K562 (cell line): ENCODE results near the gene DPM2. TPM values are rescaled to one million over a fixed set of nuclear protein-coding genes. Genes with fewer than 3 reads are reported as not detected.

Experiments used
- ATAC-seq: fragments of 200-7000 bp; cut with Tn5 transposase; 3 replicates; pipeline ENCODE4 v1.9.1; 2020; ENCODE audit warnings: moderate library complexity
- BruUV-seq: library from RNA; stranded (reverse); fragments of 400-500 nt; replicated peaks from 2 replicates; lab custom pipeline; 2021; lab: Mats Ljungman, UMichigan
- CTCF ChIA-PET: fragments of 300-600 bp; formaldehyde crosslinking; extraction: SDS; loops from one replicate; lab custom pipeline; 2021; ENCODE audit warnings: low intra/inter-chr PET ratio; lab: Yijun Ruan, JAX
- POLR2A ChIA-PET: fragments of 300-600, 350-650 bp; sonication (Branson Sonifier 250); formaldehyde crosslinking; extraction: SDS; loops from one replicate; lab custom pipeline; 2021; ENCODE audit warnings: antibody characterized with exemption, inconsistent platforms; lab: Yijun Ruan, JAX
- DNase-seq, 4 experiments: peaks; one replicate each; pipeline versions ENCODE4 v3.0.0 to v3.0.0-alpha.2; 2011 to 2018; ENCODE audit warnings: low spot score in 3 of 4, mixed read lengths in 3 of 4; ENCODE audit errors: extremely low read depth in 1 of 4
- FAIRE-seq: peaks from 2 replicates; lab custom pipeline; 2011; peaks lifted over from hg19 to GRCh38; lab: Jason Lieb, UNC
- H2AFZ ChIP-seq: 2 replicates; pipeline ENCODE4 v1.6.0; 2011; ENCODE audit warnings: low read depth, low read length, control low read depth, inconsistent platforms
- H3K27ac ChIP-seq: fragments of 200-600 bp; 3 replicates; pipeline ENCODE4 v1.8.0; 2011; ENCODE audit warnings: low read depth, mild to moderate bottlenecking, control low read depth, inconsistent platforms, low read length, moderate library complexity, mixed read lengths; ENCODE audit errors: extremely low read depth
- H3K27me3 ChIP-seq, 2 experiments: fragments of 300-600 bp in 1 of 2; 2 replicates in 1 of 2; 3 replicates in 1 of 2; pipeline versions ENCODE4 v1.6.0 to v1.8.0; 2011; ENCODE audit warnings: inconsistent platforms in 2 of 2, low read length in 2 of 2, mild to moderate bottlenecking in 1 of 2, mixed read lengths in 1 of 2, moderate library complexity in 1 of 2; ENCODE audit not compliant: control insufficient read depth in 2 of 2, insufficient read depth in 2 of 2
- H3K36me3 ChIP-seq: fragments of 300-600 bp; 3 replicates; pipeline ENCODE4 v1.8.0; 2011; ENCODE audit warnings: mild to moderate bottlenecking, low read length, inconsistent platforms; ENCODE audit not compliant: control insufficient read depth, insufficient read depth
- H3K4me1 ChIP-seq, 2 experiments: fragments of 200-600 bp in 1 of 2; replicated peaks in 1 of 2; 2 replicates in 1 of 2; 3 replicates in 1 of 2; pipeline versions ENCODE4 v1.5.1 to v1.8.0; 2011; ENCODE audit warnings: inconsistent platforms in 2 of 2, low read length in 2 of 2, mild to moderate bottlenecking in 1 of 2, mixed read lengths in 1 of 2, moderate library complexity in 1 of 2; ENCODE audit not compliant: control insufficient read depth in 2 of 2, insufficient read depth in 2 of 2
- H3K4me2 ChIP-seq: 2 replicates; pipeline ENCODE4 v1.6.1; 2011; ENCODE audit warnings: low read length, control low read depth, inconsistent platforms, mixed read lengths; ENCODE audit not compliant: insufficient read depth
- H3K4me3 ChIP-seq: fragments of 200-600 bp; sonication (generic), shearing (Covaris generic); 2 replicates; pipeline ENCODE4 v1.5.1; 2016; ENCODE audit warnings: control low read depth, inconsistent platforms
- H3K79me2 ChIP-seq: fragments of 200-600 bp; 3 replicates; pipeline ENCODE4 v1.8.0; 2011; ENCODE audit warnings: low read length, inconsistent platforms; ENCODE audit not compliant: control insufficient read depth, insufficient read depth
- H3K9ac ChIP-seq, 2 experiments: 2 replicates each; pipeline versions ENCODE4 v1.6.0 to v1.6.1; 2011; ENCODE audit warnings: low read depth in 2 of 2, low read length in 2 of 2, control low read depth in 1 of 2, inconsistent platforms in 1 of 2, mild to moderate bottlenecking in 1 of 2, mixed read lengths in 1 of 2; ENCODE audit not compliant: insufficient read depth in 1 of 2
- H3K9me1 ChIP-seq: one replicate; pipeline ENCODE4 v1.6.0; 2011; ENCODE audit warnings: inconsistent platforms, mild to moderate bottlenecking, low read length, moderate library complexity; ENCODE audit not compliant: control insufficient read depth, insufficient read depth
- H3K9me3 ChIP-seq: replicated peaks from 2 replicates; pipeline ENCODE4 v1.5.1; 2011; ENCODE audit warnings: low read depth, low read length, inconsistent platforms; ENCODE audit not compliant: control insufficient read depth, insufficient read depth
- H4K20me1 ChIP-seq: replicated peaks from 2 replicates; pipeline ENCODE4 v1.6.1; 2011; ENCODE audit warnings: low read length, inconsistent platforms, mixed read lengths; ENCODE audit not compliant: control insufficient read depth, insufficient read depth
- CREB3L1 ChIP-seq: fragments of 450-650 bp; IDR thresholded peaks from 2 replicates; pipeline ENCODE4 v1.6.1; 2014; ENCODE audit warnings: low read depth, mild to moderate bottlenecking, moderate library complexity, borderline replicate concordance
- HNRNPK ChIP-seq: fragments of 200-400 bp; formaldehyde crosslinking; IDR thresholded peaks from one replicate; pipeline ENCODE4 v1.6.1; 2018; ENCODE audit warnings: mild to moderate bottlenecking, low read depth, low read length; ENCODE audit not compliant: poor library complexity, severe bottlenecking
- RBM15 ChIP-seq: fragments of 200-400 bp; formaldehyde crosslinking; IDR thresholded peaks from 2 replicates; pipeline ENCODE4 v1.6.1; 2018; ENCODE audit warnings: mild to moderate bottlenecking, low read length, moderate library complexity; ENCODE audit not compliant: insufficient read depth
- STAT5B ChIP-seq: fragments of 250-450 bp; sonication (Bioruptor Pico); IDR thresholded peaks from 2 replicates; pipeline ENCODE4 v1.8.0; 2021; ENCODE audit warnings: mild to moderate bottlenecking, inconsistent platforms
- TCF3 ChIP-seq: sonication (generic); formaldehyde crosslinking; IDR thresholded peaks from 2 replicates; pipeline ENCODE4 v1.4.0; 2020; ENCODE audit warnings: mild to moderate bottlenecking, missing genetic modification reagents
- TEAD4 ChIP-seq, 2 experiments: sonication (generic) in 1 of 2; formaldehyde crosslinking in 1 of 2; IDR thresholded peaks; 2 replicates each; pipeline versions ENCODE4 v1.6.1 to v1.8.0; 2012 to 2022; ENCODE audit warnings: borderline replicate concordance in 1 of 2, inconsistent platforms in 1 of 2, low read length in 1 of 2, mild to moderate bottlenecking in 1 of 2, missing genetic modification reagents in 1 of 2
- ZBTB34 ChIP-seq: fragments of 250-450 bp; sonication (Bioruptor Pico); IDR thresholded peaks from 2 replicates; pipeline ENCODE4 v1.8.0; 2021; ENCODE audit warnings: mild to moderate bottlenecking, moderate library complexity
- ZNF589 ChIP-seq: fragments of 200-800 bp; sonication (Bioruptor generic); IDR thresholded peaks from 2 replicates; pipeline ENCODE4 v1.6.1; 2016; ENCODE audit warnings: low read depth, missing genetic modification characterization, missing compliant biosample characterization
- WGBS: fragments of 100-300 bp; shearing (Covaris generic); methylation state at CpG from one replicate; pipeline ENCODE4 v1.1.6; 2016; ENCODE audit warnings: low coverage, mixed read lengths; ENCODE audit not compliant: insufficient coverage; ENCODE audit errors: missing lambda C conversion rate; 5-methylcytosine and 5-hydroxymethylcytosine counted together
- in situ Hi-C: fragments of 300-500 bp; cut with MboI; formaldehyde crosslinking; loops from 4 replicates; pipeline ENCODE4 v1.15.0; 2018; ENCODE audit warnings: inconsistent platforms, mixed read lengths
- intact Hi-C: fragments of 100-400 bp; cut with micrococcal nuclease; formaldehyde crosslinking; loops from 2 replicates; pipeline ENCODE4 v1.14.2; 2022
- polyA plus RNA-seq, 8 experiments: library from polyadenylated mRNA; depleted of rRNA in 4 of 8; stranded (reverse) in 5 of 8; unstranded in 3 of 8; fragments of >200 nt; fragmentation: Nextera tagmentation in 2 of 8; fragmentation: Illumina TruSeq in 1 of 8; extraction: Ambion mirVana in 2 of 8; extraction: Trizol in 1 of 8; gene quantifications; 2 replicates each; pipeline versions ENCODE4 v1.2.1 to v1.2.3, GENCODE V29; 2011 to 2014; ENCODE audit warnings: inconsistent platforms in 1 of 8, missing spikeins in 1 of 8
- total RNA-seq, 7 experiments: library from RNA; depleted of rRNA in 6 of 7; stranded (reverse); fragments of >200 nt in 6 of 7; fragmentation: Illumina TruSeq in 2 of 7; extraction: Trizol in 2 of 7; gene quantifications; 2 replicates each; pipeline versions ENCODE4 v1.2.1 to v1.2.3, GENCODE V29; 2011 to 2021; ENCODE audit warnings: low replicate concordance in 1 of 7
- TF ChIP-seq, protein P1 (sequence below): fragments of 450-650 bp; IDR thresholded peaks from 2 replicates; pipeline ENCODE4 v1.6.1; 2016; ENCODE audit warnings: mild to moderate bottlenecking

Gene DPM2
- total and polyA plus RNA-seq, 9 of the 15 experiments (the other 6 are each of a cell fraction or from before 2014, with no cell fraction given): 43.5 to 126 (median 71.1) TPM

DNA sequence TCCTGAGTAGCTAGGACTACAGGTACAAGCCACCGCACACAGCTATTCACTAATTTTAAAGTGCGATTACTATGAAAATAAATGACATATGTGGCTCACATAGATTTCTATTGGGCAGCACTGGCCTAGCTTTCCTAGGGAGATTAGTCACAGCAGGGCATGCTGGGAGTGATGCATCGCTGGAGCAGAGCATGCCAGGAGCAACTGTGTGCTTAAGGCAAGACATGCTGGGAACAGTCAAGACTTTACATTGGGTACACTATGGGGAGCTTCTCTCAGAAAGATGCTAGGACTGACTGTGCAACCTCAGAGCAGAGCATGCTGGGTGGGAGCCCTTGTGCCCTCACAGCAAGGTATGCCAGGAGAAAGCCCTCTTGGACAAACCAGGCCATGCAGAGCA, 47.6 kb downstream of the DPM2 start:
- no peak for DNase-seq
- Histone ChIP-seq H3K9me1 (no peaks in the 10 kb centered on the region), H3K4me1 (peaks cover 0 to 27% of the 10 kb centered on the region in 2 experiments; a peak in 3 of 5 replicates), H3K36me3 (peaks cover 79% of the 10 kb centered on the region), H3K9me3 (peaks cover 4% of the 10 kb centered on the region), H3K4me2 (no peak overlapping the region), H3K27me3 (no peaks in the 10 kb centered on the region), H3K9ac (no peak overlapping the region), H3K4me3 (no peak overlapping the region), H4K20me1 (no peaks in the 10 kb centered on the region), H3K79me2 (no peaks in the 10 kb centered on the region), H3K27ac (no peak overlapping the region), H2AFZ (no peak overlapping the region)
- ATAC-seq: no peak
- TF ChIP-seq TCF3 (CRISPR knock-in tag) (no peak), CREB3L1 (no peak), STAT5B (no peak), HNRNPK (no peak), ZBTB34 (no peak), TEAD4 (IDR thresholded peaks at IDR 0.05; ENCODE audit: low read length) (no peak), TEAD4 (CRISPR knock-in tag; IDR thresholded peaks at IDR 0.05; ENCODE audit: borderline replicate concordance) (no peak), RBM15 (no peak), ZNF589 (CRISPR knock-in tag) (no peak)
- TF ChIP-seq, protein P1, sequence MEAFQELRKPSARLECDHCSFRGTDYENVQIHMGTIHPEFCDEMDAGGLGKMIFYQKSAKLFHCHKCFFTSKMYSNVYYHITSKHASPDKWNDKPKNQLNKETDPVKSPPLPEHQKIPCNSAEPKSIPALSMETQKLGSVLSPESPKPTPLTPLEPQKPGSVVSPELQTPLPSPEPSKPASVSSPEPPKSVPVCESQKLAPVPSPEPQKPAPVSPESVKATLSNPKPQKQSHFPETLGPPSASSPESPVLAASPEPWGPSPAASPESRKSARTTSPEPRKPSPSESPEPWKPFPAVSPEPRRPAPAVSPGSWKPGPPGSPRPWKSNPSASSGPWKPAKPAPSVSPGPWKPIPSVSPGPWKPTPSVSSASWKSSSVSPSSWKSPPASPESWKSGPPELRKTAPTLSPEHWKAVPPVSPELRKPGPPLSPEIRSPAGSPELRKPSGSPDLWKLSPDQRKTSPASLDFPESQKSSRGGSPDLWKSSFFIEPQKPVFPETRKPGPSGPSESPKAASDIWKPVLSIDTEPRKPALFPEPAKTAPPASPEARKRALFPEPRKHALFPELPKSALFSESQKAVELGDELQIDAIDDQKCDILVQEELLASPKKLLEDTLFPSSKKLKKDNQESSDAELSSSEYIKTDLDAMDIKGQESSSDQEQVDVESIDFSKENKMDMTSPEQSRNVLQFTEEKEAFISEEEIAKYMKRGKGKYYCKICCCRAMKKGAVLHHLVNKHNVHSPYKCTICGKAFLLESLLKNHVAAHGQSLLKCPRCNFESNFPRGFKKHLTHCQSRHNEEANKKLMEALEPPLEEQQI: no peak
- BruUV-seq: no TSS peak
- in situ Hi-C loops (no loop called here), intact Hi-C loops (no loop called here)
- no peak for FAIRE-seq
- ChIA-PET CTCF (no interaction called here), POLR2A (interaction anchor here (0.6 to 1.4 kb wide), 7 partner anchors 9 to 149 kb away, joined by 3 to 6 read pairs (median 3); partner anchors contain the start of gene ST6GALNAC4)
- WGBS: 95% methylated on average over 3 of the region's 3 CpGs
